Measurements from ENCODE around the gene RLIM.
A peak's percentile ranks its signal among the peaks of the same experiment; 100 is the strongest.

RLIM gene

DNA sequence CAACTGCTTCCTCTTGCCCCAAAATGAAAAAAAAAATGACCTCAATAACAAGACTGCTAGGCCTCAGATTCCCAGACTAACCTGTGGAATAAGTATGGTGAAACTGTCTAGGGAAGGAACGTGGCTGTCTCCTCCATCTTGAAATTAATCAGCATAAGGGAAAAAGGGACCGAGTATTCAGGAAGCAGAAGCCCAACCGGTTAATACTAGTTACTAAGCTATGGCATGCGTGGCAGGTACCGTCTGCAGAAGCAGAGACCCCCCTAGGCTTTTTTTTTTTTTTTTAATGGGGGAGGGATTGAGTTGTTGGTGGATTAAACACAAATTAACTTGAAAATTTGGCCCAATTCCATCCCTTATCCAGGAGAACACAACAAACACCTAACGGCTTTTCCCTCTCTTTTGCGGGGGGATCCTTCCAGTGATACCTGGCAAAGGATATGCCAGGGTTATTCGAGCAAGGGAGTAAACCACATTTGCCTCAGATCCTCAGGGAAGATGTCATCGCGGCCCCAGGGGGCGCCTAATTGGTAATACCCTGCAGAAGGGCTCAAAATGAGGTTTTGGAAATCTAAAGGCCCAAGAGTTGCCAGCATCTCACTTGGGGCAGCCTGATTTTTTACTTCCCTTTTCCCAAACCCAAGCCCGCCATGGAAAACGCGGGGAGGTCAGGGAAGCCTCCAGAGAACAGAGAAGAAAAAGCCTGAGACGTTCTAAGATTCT lies 893 bp downstream of the RLIM start:
- no peak overlapping the region for H2BK15ac ChIP-seq (ENCODE audit: low read depth, poor library complexity, severe bottlenecking)
- DNase-seq = peak; percentile 33
- peak overlapping the region; percentile 77 to 91 for H3K4me3 ChIP-seq (ENCODE audit: insufficient read depth in 1 of 2, low read depth in 1 of 2, low read length in 2 of 2)
- H2AK5ac ChIP-seq (ENCODE audit: low read length, severe bottlenecking) = no peak overlapping the region
- H3K9me3 ChIP-seq (ENCODE audit: control insufficient read depth, low read length) = no peaks in the 10 kb centered on the region
- H2BK120ac ChIP-seq (ENCODE audit: low read depth, low read length) = no peak overlapping the region
- peaks cover 0 to 18% of the 10 kb centered on the region in 2 experiments for H3K36me3 ChIP-seq (ENCODE audit: control insufficient read depth in 1 of 2, insufficient read depth in 2 of 2, low read depth in 1 of 2, low read length in 2 of 2)
- H3K27ac ChIP-seq (ENCODE audit: low read length, poor library complexity, severe bottlenecking) = peak overlapping the region; percentile 81
- H3K4me1 ChIP-seq (ENCODE audit: control insufficient read depth, insufficient read depth, low read depth, low read length) = no peaks in the 10 kb centered on the region
- peak overlapping the region; percentile 69 for H4K8ac ChIP-seq (ENCODE audit: low read length)
- H2BK5ac ChIP-seq (ENCODE audit: low read depth, low read length, poor library complexity, severe bottlenecking) = no peak overlapping the region
- 0% methylated on average over 10 of the region's 15 CpGs for WGBS
- H2BK12ac ChIP-seq (ENCODE audit: low read length in 2 of 2) = no peak overlapping the region
- peak overlapping the region; percentile 98 to 99 for H3K4ac ChIP-seq (ENCODE audit: low read depth in 1 of 2, low read length in 2 of 2)
- H3K18ac ChIP-seq (ENCODE audit: low read depth in 1 of 2, low read length in 2 of 2) = peak overlapping the region; percentile 48 to 96
- H3K79me1 ChIP-seq (replicated peaks; ENCODE audit: low read length, poor library complexity, severe bottlenecking) = no peaks in the 10 kb centered on the region
- H3K9ac ChIP-seq (ENCODE audit: low read length) = peak overlapping the region; percentile 99
- no peaks in the 10 kb centered on the region for H3K27me3 ChIP-seq (ENCODE audit: control insufficient read depth in 1 of 2, insufficient read depth in 1 of 2, low read length in 2 of 2)
- H2AFZ ChIP-seq (ENCODE audit: low read depth, low read length) = no peak overlapping the region
- H4K91ac ChIP-seq (ENCODE audit: low read length) = no peak overlapping the region
- H3K14ac ChIP-seq (ENCODE audit: low read length in 2 of 2) = no peak overlapping the region
- no peak overlapping the region for H3K23ac ChIP-seq (ENCODE audit: low read length in 2 of 2)
- H3K4me2 ChIP-seq (ENCODE audit: low read length, poor library complexity, severe bottlenecking) = peak overlapping the region; percentile 56

DNA sequence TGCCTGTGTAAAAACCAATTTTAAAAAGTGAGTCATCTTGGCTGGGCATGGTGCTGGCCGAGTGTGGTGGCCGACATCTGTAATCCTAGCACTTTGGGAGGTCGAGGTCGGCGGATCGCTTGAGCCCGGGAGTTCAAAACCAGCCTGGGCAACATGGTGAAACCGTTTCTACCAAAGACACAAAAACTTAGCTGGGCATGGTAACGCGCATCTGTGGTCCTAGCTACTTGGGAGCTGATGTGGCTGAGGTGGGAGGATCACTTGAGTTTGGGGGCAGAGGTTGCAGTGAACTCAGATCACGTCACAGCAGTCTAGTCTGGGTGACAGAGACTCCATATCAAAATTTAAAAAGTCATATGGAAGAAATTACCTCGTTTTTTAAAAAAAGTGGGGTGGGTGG lies 7.6 kb downstream of the RLIM start:
- Histone ChIP-seq H4K8ac (ENCODE audit: low read length) (no peak overlapping the region), H3K4me1 (ENCODE audit: control insufficient read depth, insufficient read depth, low read depth, low read length) (no peaks in the 10 kb centered on the region), H2AK5ac (ENCODE audit: low read length, severe bottlenecking) (no peak overlapping the region), H3K27me3 (ENCODE audit: control insufficient read depth in 1 of 2, insufficient read depth in 1 of 2, low read length in 2 of 2) (no peaks in the 10 kb centered on the region), H3K27ac (ENCODE audit: low read length, poor library complexity, severe bottlenecking) (no peak overlapping the region), H3K18ac (ENCODE audit: low read depth in 1 of 2, low read length in 2 of 2) (no peak overlapping the region), H3K9ac (ENCODE audit: low read length) (no peak overlapping the region), H3K14ac (ENCODE audit: low read length in 2 of 2) (no peak overlapping the region), H3K4me3 (ENCODE audit: insufficient read depth in 1 of 2, low read depth in 1 of 2, low read length in 2 of 2) (no peak overlapping the region), H3K79me1 (replicated peaks; ENCODE audit: low read length, poor library complexity, severe bottlenecking) (no peaks in the 10 kb centered on the region), H2BK12ac (ENCODE audit: low read length in 2 of 2) (no peak overlapping the region), H3K4me2 (ENCODE audit: low read length, poor library complexity, severe bottlenecking) (no peak overlapping the region), H3K36me3 (ENCODE audit: control insufficient read depth in 1 of 2, insufficient read depth in 2 of 2, low read depth in 1 of 2, low read length in 2 of 2) (peaks cover 0 to 18% of the 10 kb centered on the region in 2 experiments), H2BK5ac (ENCODE audit: low read depth, low read length, poor library complexity, severe bottlenecking) (no peak overlapping the region), H2BK120ac (ENCODE audit: low read depth, low read length) (no peak overlapping the region), H2BK15ac (ENCODE audit: low read depth, poor library complexity, severe bottlenecking) (no peak overlapping the region), H3K23ac (ENCODE audit: low read length in 2 of 2) (no peak overlapping the region), H3K4ac (ENCODE audit: low read depth in 1 of 2, low read length in 2 of 2) (no peak overlapping the region), H3K9me3 (ENCODE audit: control insufficient read depth, low read length) (no peaks in the 10 kb centered on the region), H4K91ac (ENCODE audit: low read length) (no peak overlapping the region), H2AFZ (ENCODE audit: low read depth, low read length) (no peak overlapping the region)
- 95% methylated on average over 10 of the region's 12 CpGs for WGBS
- no peak for DNase-seq

DNA sequence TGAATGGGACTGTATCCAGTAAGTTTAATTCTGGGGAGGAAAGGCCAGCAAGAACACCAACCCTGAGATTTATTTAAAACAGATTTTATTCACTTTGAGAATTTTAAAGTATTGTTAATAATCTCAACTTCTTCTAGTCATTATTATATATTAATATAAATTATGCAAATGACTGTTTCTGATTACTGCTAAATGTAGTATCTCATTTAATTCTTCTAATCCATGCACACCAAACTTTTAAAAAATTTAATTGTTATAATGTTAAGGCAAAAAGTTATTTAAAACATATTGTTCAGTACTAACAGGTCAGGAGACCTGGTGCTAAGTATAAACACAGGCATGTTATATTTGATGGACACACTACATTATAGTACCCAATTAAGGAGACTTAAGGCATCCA lies 8.1 kb downstream of the RLIM start:
- no peaks in the 10 kb centered on the region for H3K79me1 ChIP-seq (replicated peaks; ENCODE audit: low read length, poor library complexity, severe bottlenecking)
- no peak overlapping the region for H2AK5ac ChIP-seq (ENCODE audit: low read length, severe bottlenecking)
- H3K23ac ChIP-seq (ENCODE audit: low read length in 2 of 2) = no peak overlapping the region
- no peaks in the 10 kb centered on the region for H3K27me3 ChIP-seq (ENCODE audit: control insufficient read depth in 1 of 2, insufficient read depth in 1 of 2, low read length in 2 of 2)
- H3K18ac ChIP-seq (ENCODE audit: low read depth in 1 of 2, low read length in 2 of 2) = no peak overlapping the region
- H3K36me3 ChIP-seq (ENCODE audit: control insufficient read depth in 1 of 2, insufficient read depth in 2 of 2, low read depth in 1 of 2, low read length in 2 of 2) = peaks cover 0 to 14% of the 10 kb centered on the region in 2 experiments
- no peak overlapping the region for H4K91ac ChIP-seq (ENCODE audit: low read length)
- no peak for DNase-seq
- no peak overlapping the region for H2AFZ ChIP-seq (ENCODE audit: low read depth, low read length)
- H3K4me1 ChIP-seq (ENCODE audit: control insufficient read depth, insufficient read depth, low read depth, low read length) = no peaks in the 10 kb centered on the region
- H3K9ac ChIP-seq (ENCODE audit: low read length) = no peak overlapping the region
- no peak overlapping the region for H3K4me2 ChIP-seq (ENCODE audit: low read length, poor library complexity, severe bottlenecking)
- no peak overlapping the region for H3K14ac ChIP-seq (ENCODE audit: low read length in 2 of 2)
- no peaks in the 10 kb centered on the region for H3K9me3 ChIP-seq (ENCODE audit: control insufficient read depth, low read length)
- H3K4me3 ChIP-seq (ENCODE audit: insufficient read depth in 1 of 2, low read depth in 1 of 2, low read length in 2 of 2) = no peak overlapping the region
- no peak overlapping the region for H3K27ac ChIP-seq (ENCODE audit: low read length, poor library complexity, severe bottlenecking)
- H2BK15ac ChIP-seq (ENCODE audit: low read depth, poor library complexity, severe bottlenecking) = no peak overlapping the region
- H4K8ac ChIP-seq (ENCODE audit: low read length) = no peak overlapping the region
- no peak overlapping the region for H2BK120ac ChIP-seq (ENCODE audit: low read depth, low read length)
- no peak overlapping the region for H3K4ac ChIP-seq (ENCODE audit: low read depth in 1 of 2, low read length in 2 of 2)
- H2BK12ac ChIP-seq (ENCODE audit: low read length in 2 of 2) = no peak overlapping the region
- H2BK5ac ChIP-seq (ENCODE audit: low read depth, low read length, poor library complexity, severe bottlenecking) = no peak overlapping the region

DNA sequence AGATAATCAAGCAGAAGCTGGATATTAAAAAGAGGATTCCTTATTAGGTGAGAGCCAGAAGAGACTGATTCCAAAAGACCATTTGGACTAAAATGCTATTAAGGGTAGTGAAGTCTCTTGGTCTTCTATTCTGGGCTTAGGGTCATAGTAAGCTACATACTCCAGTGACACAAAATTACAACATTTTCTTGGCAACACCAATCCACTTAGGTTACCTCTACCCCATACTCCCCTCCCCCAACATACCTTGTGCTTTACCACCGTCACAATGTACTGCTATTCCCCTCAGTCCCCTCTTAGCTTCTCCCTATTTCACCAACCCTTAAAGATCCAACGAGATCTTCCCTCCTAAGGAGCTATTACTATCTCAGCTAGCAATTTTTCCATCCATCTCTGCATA lies 11.4 kb downstream of the RLIM start:
- Histone ChIP-seq H4K91ac (ENCODE audit: low read length) (no peak overlapping the region), H2BK5ac (ENCODE audit: low read depth, low read length, poor library complexity, severe bottlenecking) (no peak overlapping the region), H2BK12ac (ENCODE audit: low read length in 2 of 2) (no peak overlapping the region), H3K4me3 (ENCODE audit: insufficient read depth in 1 of 2, low read depth in 1 of 2, low read length in 2 of 2) (no peak overlapping the region), H3K9ac (ENCODE audit: low read length) (no peak overlapping the region), H3K18ac (ENCODE audit: low read depth in 1 of 2, low read length in 2 of 2) (no peak overlapping the region), H2BK15ac (ENCODE audit: low read depth, poor library complexity, severe bottlenecking) (no peak overlapping the region), H3K9me3 (ENCODE audit: control insufficient read depth, low read length) (no peaks in the 10 kb centered on the region), H3K23ac (ENCODE audit: low read length in 2 of 2) (no peak overlapping the region), H3K4me2 (ENCODE audit: low read length, poor library complexity, severe bottlenecking) (no peak overlapping the region), H4K8ac (ENCODE audit: low read length) (no peak overlapping the region), H2AFZ (ENCODE audit: low read depth, low read length) (no peak overlapping the region), H3K14ac (ENCODE audit: low read length in 2 of 2) (no peak overlapping the region), H3K4me1 (ENCODE audit: control insufficient read depth, insufficient read depth, low read depth, low read length) (no peaks in the 10 kb centered on the region), H2BK120ac (ENCODE audit: low read depth, low read length) (no peak overlapping the region), H2AK5ac (ENCODE audit: low read length, severe bottlenecking) (no peak overlapping the region), H3K4ac (ENCODE audit: low read depth in 1 of 2, low read length in 2 of 2) (no peak overlapping the region), H3K36me3 (ENCODE audit: control insufficient read depth in 1 of 2, insufficient read depth in 2 of 2, low read depth in 1 of 2, low read length in 2 of 2) (peaks cover 0 to 8% of the 10 kb centered on the region in 2 experiments), H3K79me1 (replicated peaks; ENCODE audit: low read length, poor library complexity, severe bottlenecking) (no peaks in the 10 kb centered on the region), H3K27me3 (ENCODE audit: control insufficient read depth in 1 of 2, insufficient read depth in 1 of 2, low read length in 2 of 2) (no peaks in the 10 kb centered on the region), H3K27ac (ENCODE audit: low read length, poor library complexity, severe bottlenecking) (no peak overlapping the region)
- no peak for DNase-seq
- whole genome bisulfite sequencing = 97% methylated on average over 2 of the region's 2 CpGs

Data from mesenchymal stem cell (in vitro differentiated cells and primary cell).